T-helper 2 cell treated with Interferon-gamma antibody and Interleukin-4, amounts not matched to agents 5 μg/mL and 100 μg/mL, for 36 hours (primary cell): ENCODE data around the gene PRDM16.
"Not testable (repeated sequence)": the region's sequence is repeated elsewhere in the genome, so short reads cannot be mapped to it uniquely, and the experiment has no call there.

ENCODE experiments used
- DNase-seq: peaks from one replicate; pipeline ENCODE4 v3.0.0; 2021; ENCODE audit warnings: low spot score
- H3K27ac Mint-ChIP-seq: one replicate; pipeline ENCODE4 v1.8.0; 2021; ENCODE audit warnings: mild to moderate bottlenecking, mixed read lengths
- H3K27me3 Mint-ChIP-seq: one replicate; pipeline ENCODE4 v1.8.0; 2021; ENCODE audit warnings: low read depth, mixed read lengths
- H3K36me3 Mint-ChIP-seq: one replicate; pipeline ENCODE4 v1.8.0; 2021; ENCODE audit warnings: low read depth, mixed read lengths
- H3K4me1 Mint-ChIP-seq: one replicate; pipeline ENCODE4 v1.8.0; 2021; ENCODE audit warnings: low read depth, mixed read lengths
- H3K4me3 Mint-ChIP-seq: one replicate; pipeline ENCODE4 v1.8.0; 2022; ENCODE audit warnings: mild to moderate bottlenecking, moderate library complexity, mixed read lengths
- H3K9me3 Mint-ChIP-seq: one replicate; pipeline ENCODE4 v1.8.0; 2021; ENCODE audit warnings: mixed read lengths

The PRDM16 gene

GRCh38 chr1:3082571-3083516, 13.8 kb downstream of the PRDM16 start:
- Mint-ChIP-seq H3K27me3 (peaks cover 7% of the 10 kb centered on the region), H3K9me3 (no peaks in the 10 kb centered on the region), H3K27ac (no peak overlapping the region), H3K4me3 (no peak overlapping the region), H3K36me3 (no peaks in the 10 kb centered on the region), H3K4me1 (no peaks in the 10 kb centered on the region)
- DNase-seq, result no peak

- Mint-ChIP-seq H3K27me3 (no peaks in the 10 kb centered on the region), H3K9me3 (no peaks in the 10 kb centered on the region), H3K4me1 (no peaks in the 10 kb centered on the region), H3K27ac (no peak overlapping the region), H3K36me3 (no peaks in the 10 kb centered on the region), H3K4me3 (no peak overlapping the region)
- no peak for DNase-seq
These were observed 15.2 kb downstream of the PRDM16 start for GRCh38 chr1:3084154-3084553.

- no peak for DNase-seq
- Mint-ChIP-seq H3K9me3 (no peaks in the 10 kb centered on the region), H3K4me3 (no peak overlapping the region), H3K27me3 (no peaks in the 10 kb centered on the region), H3K4me1 (no peaks in the 10 kb centered on the region), H3K27ac (no peak overlapping the region), H3K36me3 (no peaks in the 10 kb centered on the region)
These were observed 15.7 kb downstream of the PRDM16 start for GRCh38 chr1:3084726-3085125.

- DNase-seq, result no peak
- Mint-ChIP-seq H3K4me1 (no peaks in the 10 kb centered on the region), H3K27ac (no peak overlapping the region), H3K4me3 (no peak overlapping the region), H3K27me3 (no peaks in the 10 kb centered on the region), H3K9me3 (no peaks in the 10 kb centered on the region), H3K36me3 (no peaks in the 10 kb centered on the region)
These were observed 16.7 kb downstream of the PRDM16 start for GRCh38 chr1:3085721-3086120.

GRCh38 chr1:3086272-3086974, 17.4 kb downstream of the PRDM16 start:
- Mint-ChIP-seq H3K36me3 (no peaks in the 10 kb centered on the region), H3K4me1 (no peaks in the 10 kb centered on the region), H3K9me3 (no peaks in the 10 kb centered on the region), H3K27ac (no peak overlapping the region), H3K4me3 (no peak overlapping the region), H3K27me3 (no peaks in the 10 kb centered on the region)
- no peak for DNase-seq

GRCh38 chr1:3087049-3087448, 18.0 kb downstream of the PRDM16 start:
- no peak overlapping the region for H3K4me3 Mint-ChIP-seq

GRCh38 chr1:3087946-3088668, 19.1 kb downstream of the PRDM16 start:
- H3K27me3 Mint-ChIP-seq, H3K4me3 Mint-ChIP-seq, H3K9me3 Mint-ChIP-seq, DNase-seq, H3K36me3 Mint-ChIP-seq, H3K4me1 Mint-ChIP-seq, H3K27ac Mint-ChIP-seq: not testable (repeated sequence)

More at GRCh38 chr1:3087049-3087448, 18.0 kb downstream of the PRDM16 start:
- Mint-ChIP-seq H3K27ac (no peak overlapping the region), H3K4me1 (no peaks in the 10 kb centered on the region), H3K36me3 (no peaks in the 10 kb centered on the region), H3K9me3 (no peaks in the 10 kb centered on the region), H3K27me3 (no peaks in the 10 kb centered on the region)
- DNase-seq, result no peak

- Mint-ChIP-seq H3K9me3 (no peaks in the 10 kb centered on the region), H3K27me3 (no peaks in the 10 kb centered on the region), H3K27ac (no peak overlapping the region), H3K4me3 (no peak overlapping the region), H3K4me1 (no peaks in the 10 kb centered on the region), H3K36me3 (no peaks in the 10 kb centered on the region)
- DNase-seq, result no peak
These were observed 20.5 kb downstream of the PRDM16 start for GRCh38 chr1:3089490-3089889.

GRCh38 chr1:3091334-3091733, 22.3 kb downstream of the PRDM16 start:
- Mint-ChIP-seq H3K27ac (no peak overlapping the region), H3K9me3 (no peaks in the 10 kb centered on the region), H3K4me1 (no peaks in the 10 kb centered on the region), H3K4me3 (no peak overlapping the region), H3K27me3 (no peaks in the 10 kb centered on the region), H3K36me3 (no peaks in the 10 kb centered on the region)
- no peak for DNase-seq

GRCh38 chr1:3092530-3092929, 23.5 kb downstream of the PRDM16 start:
- Mint-ChIP-seq H3K4me3 (no peak overlapping the region), H3K9me3 (no peaks in the 10 kb centered on the region), H3K27ac (no peak overlapping the region), H3K4me1 (no peaks in the 10 kb centered on the region), H3K36me3 (no peaks in the 10 kb centered on the region), H3K27me3 (no peaks in the 10 kb centered on the region)
- no peak for DNase-seq

GRCh38 chr1:3093898-3094626, 25.1 kb downstream of the PRDM16 start:
- Mint-ChIP-seq H3K4me1 (no peaks in the 10 kb centered on the region), H3K4me3 (no peak overlapping the region), H3K9me3 (no peaks in the 10 kb centered on the region), H3K36me3 (no peaks in the 10 kb centered on the region), H3K27me3 (no peaks in the 10 kb centered on the region), H3K27ac (no peak overlapping the region)
- no peak for DNase-seq

- DNase-seq, result no peak
- H3K27ac Mint-ChIP-seq, result no peak overlapping the region
- no peaks in the 10 kb centered on the region for H3K9me3 Mint-ChIP-seq
- no peaks in the 10 kb centered on the region for H3K36me3 Mint-ChIP-seq
- H3K27me3 Mint-ChIP-seq, result no peaks in the 10 kb centered on the region
- H3K4me3 Mint-ChIP-seq, result no peak overlapping the region
- H3K4me1 Mint-ChIP-seq, result no peaks in the 10 kb centered on the region
These were observed 26.1 kb downstream of the PRDM16 start for GRCh38 chr1:3094863-3095780.

- Mint-ChIP-seq H3K4me3 (no peak overlapping the region), H3K4me1 (no peaks in the 10 kb centered on the region), H3K9me3 (no peaks in the 10 kb centered on the region), H3K27me3 (no peaks in the 10 kb centered on the region), H3K36me3 (no peaks in the 10 kb centered on the region), H3K27ac (no peak overlapping the region)
- no peak for DNase-seq
These were observed 27.3 kb downstream of the PRDM16 start for GRCh38 chr1:3096345-3096744.
